Measurements from ENCODE around the gene BCAS3.

BCAS3 gene

GRCh38 chr17:60941028-60941427 lies 263.4 kb downstream of the BCAS3 start:
- intact Hi-C loops (cut with DNase I; ENCODE audit: low total_unique reads): no loop called here
- no peaks in the 10 kb centered on the region for H3K9me3 ChIP-seq

GRCh38 chr17:60941571-60941970 lies 263.9 kb downstream of the BCAS3 start:
- no peak for TF ChIP-seq CTCF (IDR thresholded peaks at IDR 0.05)
- H3K4me3 ChIP-seq: no peak overlapping the region
- no peak for DNase-seq
- no peaks in the 10 kb centered on the region for H3K36me3 ChIP-seq
- no peaks in the 10 kb centered on the region for H3K27me3 ChIP-seq
- peak overlapping the region; percentile 66 to 74 for H3K27ac ChIP-seq
- H3K4me1 ChIP-seq: peaks cover 0 to 26% (median 12%) of the 10 kb centered on the region in 4 donors
- intact Hi-C loops (cut with DNase I; ENCODE audit: low total_unique reads): no loop called here
- no peaks in the 10 kb centered on the region for H3K9me3 ChIP-seq

More at GRCh38 chr17:60941028-60941427, 263.4 kb downstream of the BCAS3 start:
- Histone ChIP-seq H3K27me3 (no peaks in the 10 kb centered on the region), H3K36me3 (no peaks in the 10 kb centered on the region), H3K4me3 (peak overlapping the region in 1 of 2 donors; percentile 6), H3K4me1 (peaks cover 0 to 26% (median 12%) of the 10 kb centered on the region in 4 donors), H3K27ac (peak overlapping the region; percentile 66 to 74)
- peak; percentile 71 to 85 for DNase-seq
- TF ChIP-seq CTCF (IDR thresholded peaks at IDR 0.05): no peak

GRCh38 chr17:60944751-60945150 lies 267.1 kb downstream of the BCAS3 start:
- H3K27me3 ChIP-seq: no peaks in the 10 kb centered on the region
- no peak for TF ChIP-seq CTCF (IDR thresholded peaks at IDR 0.05)
- no peak overlapping the region for H3K27ac ChIP-seq
- intact Hi-C loops (cut with DNase I; ENCODE audit: low total_unique reads): no loop called here
- H3K4me1 ChIP-seq: peaks cover 0 to 26% (median 12%) of the 10 kb centered on the region in 4 donors
- DNase-seq: no peak
- peaks cover 0 to 6% (median 5%) of the 10 kb centered on the region in 3 donors for H3K36me3 ChIP-seq
- H3K9me3 ChIP-seq: no peaks in the 10 kb centered on the region
- no peak overlapping the region for H3K4me3 ChIP-seq

- intact Hi-C loops (cut with DNase I; ENCODE audit: low total_unique reads): no loop called here
- H3K27ac ChIP-seq: no peak overlapping the region
- no peaks in the 10 kb centered on the region for H3K9me3 ChIP-seq
- H3K27me3 ChIP-seq: no peaks in the 10 kb centered on the region
- peaks cover 0 to 6% (median 5%) of the 10 kb centered on the region in 3 donors for H3K36me3 ChIP-seq
- no peak for DNase-seq
- no peak for TF ChIP-seq CTCF (IDR thresholded peaks at IDR 0.05)
- H3K4me1 ChIP-seq: peaks cover 0 to 8% (median 1%) of the 10 kb centered on the region in 4 donors
- H3K4me3 ChIP-seq: no peak overlapping the region
Measured at GRCh38 chr17:60947100-60947499, 269.4 kb downstream of the BCAS3 start.

GRCh38 chr17:60947543-60947942 lies 269.9 kb downstream of the BCAS3 start:
- no peak overlapping the region for H3K4me3 ChIP-seq
- H3K27ac ChIP-seq: no peak overlapping the region
- no peak for DNase-seq
- peaks cover 0 to 11% (median 0%) of the 10 kb centered on the region in 4 donors for H3K4me1 ChIP-seq
- H3K27me3 ChIP-seq: no peaks in the 10 kb centered on the region
- intact Hi-C loops (cut with DNase I; ENCODE audit: low total_unique reads): no loop called here
- H3K36me3 ChIP-seq: peaks cover 0 to 6% (median 5%) of the 10 kb centered on the region in 3 donors
- no peaks in the 10 kb centered on the region for H3K9me3 ChIP-seq
- TF ChIP-seq CTCF (IDR thresholded peaks at IDR 0.05): no peak

- intact Hi-C loops (cut with DNase I; ENCODE audit: low total_unique reads): no loop called here
- H3K4me1 ChIP-seq: peaks cover 0 to 5% (median 0%) of the 10 kb centered on the region in 4 donors
- no peak for TF ChIP-seq CTCF (IDR thresholded peaks at IDR 0.05)
- no peaks in the 10 kb centered on the region for H3K27me3 ChIP-seq
- H3K36me3 ChIP-seq: peaks cover 5 to 6% (median 5%) of the 10 kb centered on the region in 3 donors
- no peak overlapping the region for H3K27ac ChIP-seq
- no peak overlapping the region for H3K4me3 ChIP-seq
- H3K9me3 ChIP-seq: no peaks in the 10 kb centered on the region
- no peak for DNase-seq
Measured at GRCh38 chr17:60952747-60953146, 275.1 kb downstream of the BCAS3 start.

All from tibial artery (tissue), 4 donors.